VCaP (cell line): ENCODE measurements around the gene FGF8.

ENCODE experiments used
- H3K27ac ChIP-seq: fragments of 450-650 bp; 2 replicates; pipeline ENCODE4 v1.5.1; 2017
- TF ChIP-seq, protein P1 (sequence below): fragments of 450-650 bp; conservative IDR thresholded peaks from 2 replicates; pipeline ENCODE4 v1.5.1; 2017; ENCODE audit warnings: mild to moderate bottlenecking, moderate library complexity

Gene FGF8

GRCh38 chr10:101816376-101816775 lies 40.5 kb upstream of the FGF8 start:
- H3K27ac ChIP-seq = peak overlapping the region; percentile 94

GRCh38 chr10:101814466-101815071 lies 38.7 kb upstream of the FGF8 start:
- peak overlapping the region; percentile 94 for H3K27ac ChIP-seq
- TF ChIP-seq, protein P1, sequence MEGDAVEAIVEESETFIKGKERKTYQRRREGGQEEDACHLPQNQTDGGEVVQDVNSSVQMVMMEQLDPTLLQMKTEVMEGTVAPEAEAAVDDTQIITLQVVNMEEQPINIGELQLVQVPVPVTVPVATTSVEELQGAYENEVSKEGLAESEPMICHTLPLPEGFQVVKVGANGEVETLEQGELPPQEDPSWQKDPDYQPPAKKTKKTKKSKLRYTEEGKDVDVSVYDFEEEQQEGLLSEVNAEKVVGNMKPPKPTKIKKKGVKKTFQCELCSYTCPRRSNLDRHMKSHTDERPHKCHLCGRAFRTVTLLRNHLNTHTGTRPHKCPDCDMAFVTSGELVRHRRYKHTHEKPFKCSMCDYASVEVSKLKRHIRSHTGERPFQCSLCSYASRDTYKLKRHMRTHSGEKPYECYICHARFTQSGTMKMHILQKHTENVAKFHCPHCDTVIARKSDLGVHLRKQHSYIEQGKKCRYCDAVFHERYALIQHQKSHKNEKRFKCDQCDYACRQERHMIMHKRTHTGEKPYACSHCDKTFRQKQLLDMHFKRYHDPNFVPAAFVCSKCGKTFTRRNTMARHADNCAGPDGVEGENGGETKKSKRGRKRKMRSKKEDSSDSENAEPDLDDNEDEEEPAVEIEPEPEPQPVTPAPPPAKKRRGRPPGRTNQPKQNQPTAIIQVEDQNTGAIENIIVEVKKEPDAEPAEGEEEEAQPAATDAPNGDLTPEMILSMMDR = no peak

More at GRCh38 chr10:101816376-101816775, 40.5 kb upstream of the FGF8 start:
- TF ChIP-seq, protein P1 = no peak

- TF ChIP-seq, protein P1 = no peak
- H3K27ac ChIP-seq = no peak overlapping the region
Observed at GRCh38 chr10:101812606-101813005, 36.7 kb upstream of the FGF8 start.

- no peak overlapping the region for H3K27ac ChIP-seq
- TF ChIP-seq, protein P1 = no peak
Observed at GRCh38 chr10:101807158-101807557, 31.2 kb upstream of the FGF8 start.

- H3K27ac ChIP-seq = no peak overlapping the region
- TF ChIP-seq, protein P1 = no peak
Observed at GRCh38 chr10:101803511-101803910, 27.6 kb upstream of the FGF8 start.

- TF ChIP-seq, protein P1 = no peak
- H3K27ac ChIP-seq = no peak overlapping the region
Observed at GRCh38 chr10:101797403-101798059, 21.6 kb upstream of the FGF8 start.

- TF ChIP-seq, protein P1 = no peak
- no peak overlapping the region for H3K27ac ChIP-seq
Observed at GRCh38 chr10:101793526-101793925, 17.6 kb upstream of the FGF8 start.
